PC-3 (cell line): Measurements from ENCODE around the gene EHMT2. TPM values are rescaled to one million over a fixed set of nuclear protein-coding genes. Genes with fewer than 3 reads are reported as not detected.
"Not testable (repeated sequence)": the region's sequence is repeated elsewhere in the genome, so short reads cannot be mapped to it uniquely, and the experiment has no call there.

Source experiments
- ATAC-seq: fragments of 200-7000 bp; cut with Tn5 transposase; 2 replicates; pipeline ENCODE4 v1.9.1; 2020; ENCODE audit warnings: mild to moderate bottlenecking, moderate library complexity
- BruUV-seq: library from RNA; stranded (reverse); fragments of 400-500 nt; replicated peaks from 2 replicates; lab custom pipeline; 2021; lab: Mats Ljungman, UMichigan
- CTCF ChIA-PET: fragments of 300-600 bp; sonication (Branson Sonifier 250); formaldehyde crosslinking; loops from one replicate; lab custom pipeline; 2022; ENCODE audit warnings: antibody characterized with exemption; lab: Charles Lee
- POLR2A ChIA-PET: fragments of 300-600 bp; sonication (Branson Sonifier 250); formaldehyde crosslinking; loops from one replicate; lab custom pipeline; 2022; ENCODE audit warnings: antibody characterized with exemption; ENCODE audit not compliant: unreplicated experiment; lab: Charles Lee
- DNase-seq: peaks from one replicate; pipeline ENCODE4 v3.0.0-alpha.2; 2015
- H2AFZ ChIP-seq: fragments of 300-600 bp; sonication (generic); 2 replicates; pipeline ENCODE4 v1.6.0; 2016; ENCODE audit warnings: antibody characterized with exemption, low read length
- H3F3A ChIP-seq: fragments of 300-600 bp; sonication (generic); one replicate; pipeline ENCODE4 v1.6.0; 2017; ENCODE audit warnings: antibody characterized with exemption, low read length, control low read depth, mild to moderate bottlenecking; ENCODE audit not compliant: unreplicated experiment
- H3K27ac ChIP-seq: fragments of 300-600 bp; sonication (generic); 2 replicates; pipeline ENCODE4 v1.5.1; 2016; ENCODE audit warnings: mild to moderate bottlenecking, low read length
- H3K27me3 ChIP-seq: fragments of 300-600 bp; sonication (generic); 2 replicates; pipeline ENCODE4 v1.6.1; 2016; ENCODE audit warnings: low read length, mixed read lengths
- H3K36me3 ChIP-seq: fragments of 300-600 bp; sonication (generic); 2 replicates; pipeline ENCODE4 v1.6.1; 2016; ENCODE audit warnings: low read depth, mixed run types, low read length, mixed read lengths
- H3K4me1 ChIP-seq: fragments of 300-600 bp; sonication (generic); 2 replicates; pipeline ENCODE4 v1.5.1; 2016; ENCODE audit warnings: low read length; ENCODE audit not compliant: insufficient read depth
- H3K4me2 ChIP-seq: fragments of 300-600 bp; sonication (generic); 2 replicates; pipeline ENCODE4 v1.6.0; 2016; ENCODE audit warnings: low read length
- H3K4me3 ChIP-seq: fragments of 300-600 bp; sonication (generic); 2 replicates; pipeline ENCODE4 v1.5.1; 2016; ENCODE audit warnings: mild to moderate bottlenecking, low read length, mixed read lengths
- H3K79me2 ChIP-seq: fragments of 300-600 bp; sonication (generic); 2 replicates; pipeline ENCODE4 v1.6.1; 2017; ENCODE audit warnings: low read length, mixed read lengths
- H3K9ac ChIP-seq: fragments of 300-600 bp; sonication (generic); 2 replicates; pipeline ENCODE4 v1.6.0; 2016; ENCODE audit warnings: mild to moderate bottlenecking, low read length
- H3K9me2 ChIP-seq: fragments of 300-600 bp; sonication (generic); replicated peaks from 2 replicates; pipeline ENCODE4 v1.6.1; 2016; ENCODE audit warnings: mixed run types, low read length, mixed read lengths
- H3K9me3 ChIP-seq: fragments of 300-600 bp; sonication (generic); 2 replicates; pipeline ENCODE4 v1.6.1; 2016; ENCODE audit warnings: low read length, mixed read lengths
- H4K20me1 ChIP-seq: fragments of 300-600 bp; sonication (generic); 2 replicates; pipeline ENCODE4 v1.6.1; 2016; ENCODE audit warnings: low read length, mixed read lengths
- EZH2 ChIP-seq: fragments of 300-600 bp; sonication (generic); IDR thresholded peaks from one replicate; pipeline ENCODE4 v1.6.1; 2017; ENCODE audit warnings: antibody characterized with exemption, mild to moderate bottlenecking, low read length; ENCODE audit not compliant: unreplicated experiment
- EZH2phosphoT487 ChIP-seq: fragments of 300-600 bp; sonication (generic); IDR thresholded peaks from 2 replicates; pipeline ENCODE4 v1.6.1; 2018; ENCODE audit warnings: mild to moderate bottlenecking, antibody characterized with exemption, low read length, borderline replicate concordance
- intact Hi-C: fragments of 100-400 bp; cut with micrococcal nuclease; formaldehyde crosslinking; loops from 2 replicates; pipeline ENCODE4 v1.9.0; 2023
- total RNA-seq: library from RNA; depleted of rRNA; stranded (reverse); fragments of >200 nt; gene quantifications from 2 replicates; pipeline ENCODE4 v1.2.3, GENCODE V29; 2014
- TF ChIP-seq, protein P1 (sequence below): fragments of 300-600 bp; sonication (generic); conservative IDR thresholded peaks from 2 replicates; pipeline ENCODE4 v1.5.1; 2017; ENCODE audit warnings: antibody characterized with exemption, low read depth, mild to moderate bottlenecking, low read length

The EHMT2 gene
- total RNA-seq, 1 experiment from 2014 or later = 74.5 TPM

DNA sequence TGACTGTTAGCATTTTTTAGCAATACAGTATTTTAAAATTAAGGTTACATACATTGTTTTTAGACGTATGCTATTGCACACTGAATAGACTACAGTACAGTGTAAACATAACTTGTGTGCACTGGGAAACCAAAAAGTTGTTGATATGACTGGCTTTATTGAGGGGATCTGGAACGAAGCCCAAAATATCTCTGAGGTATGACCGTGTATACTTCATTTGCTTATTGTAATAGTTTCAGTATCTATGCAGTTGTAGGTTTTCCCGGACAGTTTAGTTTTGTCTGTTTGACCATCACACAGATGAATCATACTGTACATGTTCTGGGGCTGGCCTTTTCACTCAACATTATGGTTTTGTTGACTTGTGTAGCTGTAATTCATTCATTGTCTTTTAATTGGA, 11.3 kb upstream of the EHMT2 start:
- H2AFZ ChIP-seq = no peak overlapping the region
- no peaks in the 10 kb centered on the region for H3K27me3 ChIP-seq
- ATAC-seq (peak; percentile 82), DNase-seq (peak; percentile 87)
- no peaks in the 10 kb centered on the region for H4K20me1 ChIP-seq
- intact Hi-C loops = loop anchor here (10.0 kb wide), 1 partner anchor 206 kb away; no protein-coding TSS in a partner anchor
- H3K4me1 ChIP-seq = peaks cover 33% of the 10 kb centered on the region
- no peaks in the 10 kb centered on the region for H3K36me3 ChIP-seq
- no peaks in the 10 kb centered on the region for H3K9me2 ChIP-seq
- no TSS peak for BruUV-seq
- H3K9me3 ChIP-seq = no peaks in the 10 kb centered on the region
- H3K4me2 ChIP-seq = peak overlapping the region; percentile 28
- peak overlapping the region; percentile 46 for H3K27ac ChIP-seq
- TF ChIP-seq, protein P1, sequence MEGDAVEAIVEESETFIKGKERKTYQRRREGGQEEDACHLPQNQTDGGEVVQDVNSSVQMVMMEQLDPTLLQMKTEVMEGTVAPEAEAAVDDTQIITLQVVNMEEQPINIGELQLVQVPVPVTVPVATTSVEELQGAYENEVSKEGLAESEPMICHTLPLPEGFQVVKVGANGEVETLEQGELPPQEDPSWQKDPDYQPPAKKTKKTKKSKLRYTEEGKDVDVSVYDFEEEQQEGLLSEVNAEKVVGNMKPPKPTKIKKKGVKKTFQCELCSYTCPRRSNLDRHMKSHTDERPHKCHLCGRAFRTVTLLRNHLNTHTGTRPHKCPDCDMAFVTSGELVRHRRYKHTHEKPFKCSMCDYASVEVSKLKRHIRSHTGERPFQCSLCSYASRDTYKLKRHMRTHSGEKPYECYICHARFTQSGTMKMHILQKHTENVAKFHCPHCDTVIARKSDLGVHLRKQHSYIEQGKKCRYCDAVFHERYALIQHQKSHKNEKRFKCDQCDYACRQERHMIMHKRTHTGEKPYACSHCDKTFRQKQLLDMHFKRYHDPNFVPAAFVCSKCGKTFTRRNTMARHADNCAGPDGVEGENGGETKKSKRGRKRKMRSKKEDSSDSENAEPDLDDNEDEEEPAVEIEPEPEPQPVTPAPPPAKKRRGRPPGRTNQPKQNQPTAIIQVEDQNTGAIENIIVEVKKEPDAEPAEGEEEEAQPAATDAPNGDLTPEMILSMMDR = no peak
- no peak for TF ChIP-seq EZH2
- TF ChIP-seq EZH2phosphoT487 = no peak
- CTCF ChIA-PET = no interaction called here
- POLR2A ChIA-PET = no interaction called here
- H3F3A ChIP-seq = no peaks in the 10 kb centered on the region
- H3K79me2 ChIP-seq = no peaks in the 10 kb centered on the region
- no peak overlapping the region for H3K4me3 ChIP-seq
- H3K9ac ChIP-seq = no peak overlapping the region

DNA sequence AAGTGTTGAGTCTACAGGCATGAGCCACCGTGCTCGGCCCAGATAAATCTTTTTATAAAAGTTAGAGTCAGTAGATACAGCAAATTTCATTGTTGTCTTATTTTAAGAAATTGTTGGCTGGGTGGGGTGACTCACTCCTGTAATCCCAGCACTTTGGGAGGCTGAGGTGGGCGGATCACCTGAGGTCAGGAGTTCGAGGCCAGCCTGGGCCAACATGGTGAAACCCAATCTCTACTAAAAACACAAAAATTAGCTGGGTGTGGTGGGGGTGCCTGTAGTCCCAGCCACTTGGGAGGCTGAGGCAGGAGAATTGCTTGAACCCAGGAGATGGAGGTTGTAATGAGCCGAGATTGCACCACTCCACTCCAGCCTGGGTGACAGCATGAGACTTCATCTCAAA, 10.8 kb upstream of the EHMT2 start:
- H3F3A ChIP-seq, H3K79me2 ChIP-seq, CTCF ChIA-PET, H3K36me3 ChIP-seq, H3K9me2 ChIP-seq, H2AFZ ChIP-seq, POLR2A ChIA-PET, H3K9me3 ChIP-seq, ATAC-seq, H3K27me3 ChIP-seq, H3K4me3 ChIP-seq, BruUV-seq, H4K20me1 ChIP-seq, H3K9ac ChIP-seq, DNase-seq: not testable (repeated sequence)
- intact Hi-C loops = loop anchor here (10.0 kb wide), 1 partner anchor 207 kb away; no protein-coding TSS in a partner anchor
- peaks cover 33% of the 10 kb centered on the region for H3K4me1 ChIP-seq
- H3K4me2 ChIP-seq = peak overlapping the region; percentile 28
- H3K27ac ChIP-seq = peak overlapping the region; percentile 46

DNA sequence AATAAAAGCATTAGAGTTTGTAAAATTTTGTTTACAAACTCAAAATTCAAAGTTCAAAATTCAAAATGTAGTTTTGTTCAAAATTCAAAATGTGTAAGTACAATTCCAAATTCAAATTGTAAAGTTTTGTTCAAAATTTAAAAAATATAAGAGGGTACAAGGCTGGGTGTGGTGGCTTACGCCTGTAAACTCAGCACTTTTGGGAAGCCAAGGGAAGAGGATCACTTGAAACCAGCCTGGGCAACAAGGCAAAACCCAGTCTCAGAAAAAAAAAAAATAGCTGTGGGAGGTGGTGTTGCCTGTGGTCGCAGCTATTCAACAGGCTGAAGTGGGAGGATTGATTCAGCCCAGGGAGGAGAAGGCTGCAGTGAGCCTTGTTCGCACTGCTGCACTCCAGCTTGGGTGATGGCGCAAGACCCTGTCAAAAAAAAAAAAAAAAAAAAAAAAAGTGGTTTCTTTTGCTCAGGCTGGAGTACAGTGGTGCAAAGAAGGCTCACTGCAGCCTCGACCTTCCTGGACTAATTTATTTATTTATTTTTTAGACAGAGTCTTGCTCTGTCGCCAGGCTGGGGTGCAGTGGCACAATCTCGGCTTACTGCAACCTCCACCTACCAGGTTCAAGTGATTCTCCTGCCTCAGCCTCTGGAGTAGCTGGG, 9.8 kb upstream of the EHMT2 start:
- no peak overlapping the region for H2AFZ ChIP-seq
- ChIA-PET CTCF (interaction anchor here (0.7 kb wide), 1 partner anchor 228 kb away, joined by 17 read pairs; no protein-coding TSS in a partner anchor), POLR2A (interaction anchor here (0.6 kb wide), 1 partner anchor 462 kb away, joined by 6 read pairs; no protein-coding TSS in a partner anchor)
- no peaks in the 10 kb centered on the region for H4K20me1 ChIP-seq
- H3K36me3 ChIP-seq = no peaks in the 10 kb centered on the region
- no peak overlapping the region for H3K4me3 ChIP-seq
- H3K27ac ChIP-seq = no peak overlapping the region
- H3K4me2 ChIP-seq = no peak overlapping the region
- H3K9me3 ChIP-seq = no peaks in the 10 kb centered on the region
- H3K27me3 ChIP-seq = no peaks in the 10 kb centered on the region
- intact Hi-C loops = loop anchor here (10.0 kb wide), 1 partner anchor 208 kb away; no protein-coding TSS in a partner anchor
- DNase-seq (no peak), ATAC-seq (no peak)
- no peaks in the 10 kb centered on the region for H3K9me2 ChIP-seq
- no peak overlapping the region for H3K9ac ChIP-seq
- TF ChIP-seq EZH2phosphoT487 (no peak), EZH2 (no peak)
- TF ChIP-seq, protein P1 = no peak
- peaks cover 39% of the 10 kb centered on the region for H3K4me1 ChIP-seq
- BruUV-seq = no TSS peak
- no peaks in the 10 kb centered on the region for H3K79me2 ChIP-seq
- H3F3A ChIP-seq = no peaks in the 10 kb centered on the region

DNA sequence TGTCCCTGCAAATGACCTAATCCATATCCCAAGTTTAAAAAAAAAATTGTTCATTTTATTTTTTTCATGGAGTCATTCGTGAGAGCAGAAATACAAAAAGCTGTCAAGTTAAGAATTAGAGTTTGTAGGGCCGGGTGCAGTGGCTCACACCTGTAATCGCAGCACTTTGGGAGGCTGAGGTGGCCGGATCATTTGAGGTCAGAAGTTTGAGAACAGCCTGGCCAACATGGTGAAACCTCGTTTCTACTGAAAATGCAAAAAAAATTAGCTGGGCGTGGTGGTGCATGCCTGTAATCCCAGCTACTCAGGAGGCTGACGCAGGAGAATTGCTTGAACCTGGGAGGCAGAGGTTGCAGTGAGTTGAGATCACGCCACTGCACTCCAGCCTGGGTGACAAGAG, 9.2 kb upstream of the EHMT2 start:
- CTCF ChIA-PET = interaction anchor here (0.7 kb wide), 1 partner anchor 229 kb away, joined by 17 read pairs; no protein-coding TSS in a partner anchor
- ATAC-seq = not testable (repeated sequence)

More for the DNA sequence above, 9.2 kb upstream of the EHMT2 start:
- H3K9ac ChIP-seq, H3K4me3 ChIP-seq, H3K4me2 ChIP-seq, H3K27me3 ChIP-seq, H3K9me2 ChIP-seq, BruUV-seq, H4K20me1 ChIP-seq, DNase-seq, H3K9me3 ChIP-seq, H3K27ac ChIP-seq, H2AFZ ChIP-seq, H3K36me3 ChIP-seq, H3F3A ChIP-seq, H3K79me2 ChIP-seq: not testable (repeated sequence)
- intact Hi-C loops = loop anchor here (10.0 kb wide), 1 partner anchor 208 kb away; no protein-coding TSS in a partner anchor
- peaks cover 37% of the 10 kb centered on the region for H3K4me1 ChIP-seq
- POLR2A ChIA-PET = interaction anchor here (0.6 kb wide), 1 partner anchor 463 kb away, joined by 6 read pairs; no protein-coding TSS in a partner anchor
